SK-N-SH (cell line): Measurements from ENCODE around the gene ARL17B.
"Not testable (repeated sequence)": the region's sequence is repeated elsewhere in the genome, so short reads cannot be mapped to it uniquely, and the experiment has no call there.

Experiments used
- SIN3A ChIP-seq: IDR thresholded peaks from 2 replicates; pipeline ENCODE4 v1.6.1; 2012; ENCODE audit warnings: low read depth, mild to moderate bottlenecking, low read length, moderate library complexity, borderline replicate concordance
- TF ChIP-seq, protein P1 (sequence below): fragments of 150-350 bp; IDR thresholded peaks from 2 replicates; pipeline ENCODE4 v1.6.1; 2017; ENCODE audit warnings: antibody characterized with exemption, low read length, low read depth, borderline replicate concordance

GRCh38 chr17:46276728-46277479 lies 84.7 kb downstream of the ARL17B start:
- TF ChIP-seq SIN3A: not testable (repeated sequence)
- TF ChIP-seq, protein P1, sequence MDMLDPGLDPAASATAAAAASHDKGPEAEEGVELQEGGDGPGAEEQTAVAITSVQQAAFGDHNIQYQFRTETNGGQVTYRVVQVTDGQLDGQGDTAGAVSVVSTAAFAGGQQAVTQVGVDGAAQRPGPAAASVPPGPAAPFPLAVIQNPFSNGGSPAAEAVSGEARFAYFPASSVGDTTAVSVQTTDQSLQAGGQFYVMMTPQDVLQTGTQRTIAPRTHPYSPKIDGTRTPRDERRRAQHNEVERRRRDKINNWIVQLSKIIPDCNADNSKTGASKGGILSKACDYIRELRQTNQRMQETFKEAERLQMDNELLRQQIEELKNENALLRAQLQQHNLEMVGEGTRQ: not testable (repeated sequence)
